Neural cell (in vitro differentiated cells): ENCODE measurements around the gene VSIG10L. TPM values are rescaled to one million over a fixed set of nuclear protein-coding genes. Genes with fewer than 3 reads are reported as not detected.
A peak's percentile ranks its signal among the peaks of the same experiment; 100 is the strongest.

ENCODE experiments used
- H2AFZ ChIP-seq: fragments of 200-600, 300-800 bp; sonication (generic), shearing (Covaris generic); 2 replicates; pipeline ENCODE4 v1.6.0; 2014; ENCODE audit warnings: low read depth, mild to moderate bottlenecking, antibody characterized with exemption, low read length, moderate library complexity
- H3F3A ChIP-seq: fragments of 200-600 bp; shearing (Covaris generic); 2 replicates; pipeline ENCODE4 v1.6.1; 2016; ENCODE audit warnings: mild to moderate bottlenecking, moderate library complexity, mixed read lengths, antibody characterized with exemption, low read length; ENCODE audit not compliant: insufficient read depth, poor library complexity, severe bottlenecking
- H3K27ac ChIP-seq: fragments of 200-600, 300-800 bp; sonication (generic), shearing (Covaris generic); 2 replicates; pipeline ENCODE4 v1.5.1; 2014; ENCODE audit warnings: mild to moderate bottlenecking, low read length, moderate library complexity
- H3K27me3 ChIP-seq: fragments of 300-800, 200-600 bp; sonication (generic), shearing (Covaris generic); 2 replicates; pipeline ENCODE4 v1.6.0; 2014; ENCODE audit warnings: mild to moderate bottlenecking, low read depth, low read length, moderate library complexity; ENCODE audit not compliant: insufficient read depth
- H3K36me3 ChIP-seq: fragments of 300-800, 200-600 bp; sonication (generic), shearing (Covaris generic); 2 replicates; pipeline ENCODE4 v1.5.1; 2014; ENCODE audit warnings: mild to moderate bottlenecking, antibody characterized with exemption, low read length, moderate library complexity; ENCODE audit not compliant: insufficient read depth
- H3K4me2 ChIP-seq: fragments of 300-800, 200-600 bp; sonication (generic), shearing (Covaris generic); 2 replicates; pipeline ENCODE4 v1.6.0; 2014; ENCODE audit warnings: mild to moderate bottlenecking, low read length
- H3K4me3 ChIP-seq: fragments of 300-800, 200-600 bp; sonication (generic), shearing (Covaris generic); 2 replicates; pipeline ENCODE4 v1.5.1; 2014; ENCODE audit warnings: mild to moderate bottlenecking, low read length, moderate library complexity
- H3K79me2 ChIP-seq: fragments of 200-600 bp; shearing (Covaris generic); replicated peaks from 2 replicates; pipeline ENCODE4 v1.6.0; 2014; ENCODE audit warnings: mild to moderate bottlenecking, low read length, moderate library complexity; ENCODE audit not compliant: insufficient read depth
- H3K9ac ChIP-seq: fragments of 300-800, 200-600 bp; sonication (generic), shearing (Covaris generic); 2 replicates; pipeline ENCODE4 v1.6.1; 2016; ENCODE audit warnings: mild to moderate bottlenecking, low read length, mixed read lengths
- H3K9me2 ChIP-seq: fragments of 200-600 bp; shearing (Covaris generic); 2 replicates; pipeline ENCODE4 v1.6.1; 2016; ENCODE audit warnings: mild to moderate bottlenecking, low read length, mixed read lengths; ENCODE audit not compliant: insufficient read depth
- H3K9me3 ChIP-seq: fragments of 200-600, 300-800 bp; sonication (generic), shearing (Covaris generic); 2 replicates; pipeline ENCODE4 v1.6.1; 2016; ENCODE audit warnings: mild to moderate bottlenecking, mixed run types, low read length, moderate library complexity, mixed read lengths
- H4K20me1 ChIP-seq: fragments of 200-600 bp; shearing (Covaris generic); 2 replicates; pipeline ENCODE4 v1.6.1; 2016; ENCODE audit warnings: mild to moderate bottlenecking, mixed run types; ENCODE audit not compliant: insufficient read depth
- CTCF ChIP-seq: fragments of 450-650 bp; IDR thresholded peaks from 2 replicates; pipeline ENCODE4 v1.5.1; 2014; ENCODE audit warnings: antibody characterized with exemption, mild to moderate bottlenecking, moderate library complexity; ENCODE audit not compliant: poor library complexity, severe bottlenecking
- EP300 ChIP-seq: fragments of 450-650 bp; conservative IDR thresholded peaks from 2 replicates; pipeline ENCODE4 v1.6.1; 2014; ENCODE audit warnings: antibody characterized with exemption, mild to moderate bottlenecking, moderate library complexity; ENCODE audit not compliant: poor library complexity, severe bottlenecking
- EZH2 ChIP-seq: fragments of 200-600, 300-800 bp; shearing (Covaris generic), sonication (generic); IDR thresholded peaks from 2 replicates; pipeline ENCODE4 v1.6.1; 2014; ENCODE audit warnings: antibody characterized with exemption, low read length, borderline replicate concordance, mild to moderate bottlenecking; ENCODE audit not compliant: insufficient read depth, poor library complexity, severe bottlenecking
- MXI1 ChIP-seq: fragments of 450-650 bp; conservative IDR thresholded peaks from 2 replicates; pipeline ENCODE4 v1.6.1; 2014; ENCODE audit warnings: antibody characterized with exemption, mild to moderate bottlenecking; ENCODE audit not compliant: poor library complexity, severe bottlenecking
- POLR2AphosphoS5 ChIP-seq: IDR thresholded peaks from 2 replicates; pipeline ENCODE4 v1.6.1; 2012
- RAD21 ChIP-seq: fragments of 450-650 bp; conservative IDR thresholded peaks from 2 replicates; pipeline ENCODE4 v1.6.1; 2014; ENCODE audit warnings: antibody characterized with exemption, mild to moderate bottlenecking, moderate library complexity
- REST ChIP-seq: IDR thresholded peaks from 2 replicates; pipeline ENCODE4 v1.6.1; 2012; ENCODE audit warnings: borderline replicate concordance
- SMC3 ChIP-seq: fragments of 450-650 bp; conservative IDR thresholded peaks from 2 replicates; pipeline ENCODE4 v1.6.1; 2014; ENCODE audit warnings: antibody characterized with exemption, mild to moderate bottlenecking, moderate library complexity; ENCODE audit not compliant: poor library complexity
- TAF1 ChIP-seq: IDR thresholded peaks from 2 replicates; pipeline ENCODE4 v1.6.1; 2012; ENCODE audit warnings: low read depth
- polyA plus RNA-seq: library from polyadenylated mRNA; depleted of rRNA; stranded (reverse); fragments of >200 nt; gene quantifications from 2 replicates; pipeline ENCODE4 v1.2.3, GENCODE V29; 2014

VSIG10L gene
- polyA plus RNA-seq, 1 donor from 2014 or later = 2.3 TPM

GRCh38 chr19:51316688-51317087 is 25.3 kb downstream of the VSIG10L start:
- H3K27ac ChIP-seq = no peak overlapping the region
- TF ChIP-seq MXI1 (no peak), CTCF (no peak), EZH2 (no peak), EP300 (no peak), POLR2AphosphoS5 (no peak), RAD21 (no peak), REST (no peak), SMC3 (no peak), TAF1 (no peak)
- H3K36me3 ChIP-seq = no peaks in the 10 kb centered on the region

DNA sequence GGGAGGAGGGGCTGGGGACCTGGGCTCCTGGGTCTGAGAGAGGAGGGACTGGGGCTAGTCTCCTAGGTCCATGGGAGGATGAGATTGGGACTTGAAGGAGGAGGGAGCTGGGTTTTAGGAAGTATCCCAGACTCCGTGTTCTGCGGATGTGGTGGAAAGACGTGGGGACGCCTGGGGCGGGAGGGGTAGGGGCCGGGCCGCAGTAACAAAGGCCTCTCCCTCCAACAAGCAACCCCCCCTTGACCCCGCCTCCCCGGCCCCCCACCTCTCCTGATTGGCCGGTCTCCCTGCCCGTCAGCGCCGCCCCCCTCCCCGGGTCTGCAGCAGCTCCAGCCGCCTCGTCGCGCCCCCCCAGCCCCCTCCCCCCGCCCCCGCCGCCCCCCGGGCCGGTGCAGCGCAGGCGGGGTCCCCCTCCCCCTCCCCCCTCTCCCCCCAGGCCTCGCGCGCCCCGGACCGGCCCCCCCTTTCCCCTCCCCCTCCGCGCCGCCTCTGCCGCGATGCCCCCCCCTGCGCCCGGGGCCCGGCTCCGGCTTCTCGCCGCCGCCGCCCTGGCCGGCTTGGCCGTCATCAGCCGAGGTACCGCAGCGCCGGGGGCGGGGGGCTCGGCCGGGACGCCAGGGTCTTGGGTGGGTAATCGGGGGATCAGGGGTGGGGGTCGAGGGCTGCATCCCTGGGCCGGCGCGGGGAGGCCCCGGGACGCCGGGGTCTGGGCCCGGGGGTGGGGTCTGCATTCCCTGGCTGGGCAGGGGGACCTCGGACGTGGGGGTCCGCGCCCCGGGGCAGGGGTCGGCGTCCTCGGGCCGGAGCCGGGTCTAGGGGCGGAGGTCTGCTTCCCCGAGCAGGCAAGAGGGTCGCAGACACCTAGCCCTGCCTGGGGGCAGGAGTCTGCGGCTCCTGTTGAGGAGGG is 30.3 kb downstream of the VSIG10L start, which contains the start of gene IGLON5:
TSS of gene IGLON5 (plus strand) at position 294 of the 907 bp plus-strand sequence. CDS start at position 498, 204 bp downstream.
- Histone ChIP-seq H3K4me2 (peak within 1 kb of the TSS; percentile 86), H3K36me3 (no peaks in the 10 kb centered on the region), H4K20me1 (no peaks in the 10 kb centered on the region), H3K79me2 (peaks cover 4% of the 10 kb centered on the region), H3K27me3 (no peaks in the 10 kb centered on the region), H3K9me2 (no peaks in the 10 kb centered on the region), H3F3A (no peaks in the 10 kb centered on the region), H3K27ac (peak within 1 kb of the TSS; percentile 39), H3K9ac (peak within 1 kb of the TSS; percentile 84), H3K4me3 (peak within 1 kb of the TSS; percentile 85), H2AFZ (peak within 1 kb of the TSS; percentile 56), H3K9me3 (peaks cover 4% of the 10 kb centered on the region)
- no peak for TF ChIP-seq EZH2
- TF ChIP-seq SMC3 = no peak
- TF ChIP-seq REST = no peak
- no peak for TF ChIP-seq CTCF
- TF ChIP-seq RAD21 = no peak
- peak; percentile 46 for TF ChIP-seq POLR2AphosphoS5
- TF ChIP-seq TAF1 = no peak
- no peak for TF ChIP-seq EP300

More at GRCh38 chr19:51316688-51317087, 25.3 kb downstream of the VSIG10L start:
- Histone ChIP-seq H3K27me3 (no peaks in the 10 kb centered on the region), H3K4me2 (no peak overlapping the region), H3F3A (no peaks in the 10 kb centered on the region), H3K79me2 (peaks cover 4% of the 10 kb centered on the region), H3K4me3 (no peak overlapping the region), H3K9me2 (no peaks in the 10 kb centered on the region), H2AFZ (no peak overlapping the region), H3K9ac (no peak overlapping the region), H3K9me3 (no peaks in the 10 kb centered on the region), H4K20me1 (no peaks in the 10 kb centered on the region)
